DOHH2 (cell line): Measurements from ENCODE around the gene EML1.

Experiments
- CTCF ChIP-seq: fragments of 200-600 bp; sonication (generic); IDR thresholded peaks from one replicate; pipeline ENCODE4 v1.5.1; 2014; ENCODE audit warnings: antibody characterized with exemption, mild to moderate bottlenecking, low read depth, low read length; ENCODE audit not compliant: poor library complexity, severe bottlenecking
- EZH2phosphoT487 ChIP-seq: fragments of 200-600 bp; sonication (generic); IDR thresholded peaks from 2 replicates; pipeline ENCODE4 v1.6.1; 2017; ENCODE audit warnings: borderline replicate concordance, mild to moderate bottlenecking, antibody characterized with exemption, low read length, moderate library complexity, mixed read lengths

GRCh38 chr14:99966037-99966835, 173.0 kb downstream of the EML1 start:
- TF ChIP-seq CTCF (no peak), EZH2phosphoT487 (no peak)
